Measurements from ENCODE around the gene SPTBN2. TPM values are rescaled to one million over a fixed set of nuclear protein-coding genes. Genes with fewer than 3 reads are reported as not detected.

SPTBN2 gene
- total RNA-seq, 1 experiment from 2014 or later: 18.5 TPM

DNA sequence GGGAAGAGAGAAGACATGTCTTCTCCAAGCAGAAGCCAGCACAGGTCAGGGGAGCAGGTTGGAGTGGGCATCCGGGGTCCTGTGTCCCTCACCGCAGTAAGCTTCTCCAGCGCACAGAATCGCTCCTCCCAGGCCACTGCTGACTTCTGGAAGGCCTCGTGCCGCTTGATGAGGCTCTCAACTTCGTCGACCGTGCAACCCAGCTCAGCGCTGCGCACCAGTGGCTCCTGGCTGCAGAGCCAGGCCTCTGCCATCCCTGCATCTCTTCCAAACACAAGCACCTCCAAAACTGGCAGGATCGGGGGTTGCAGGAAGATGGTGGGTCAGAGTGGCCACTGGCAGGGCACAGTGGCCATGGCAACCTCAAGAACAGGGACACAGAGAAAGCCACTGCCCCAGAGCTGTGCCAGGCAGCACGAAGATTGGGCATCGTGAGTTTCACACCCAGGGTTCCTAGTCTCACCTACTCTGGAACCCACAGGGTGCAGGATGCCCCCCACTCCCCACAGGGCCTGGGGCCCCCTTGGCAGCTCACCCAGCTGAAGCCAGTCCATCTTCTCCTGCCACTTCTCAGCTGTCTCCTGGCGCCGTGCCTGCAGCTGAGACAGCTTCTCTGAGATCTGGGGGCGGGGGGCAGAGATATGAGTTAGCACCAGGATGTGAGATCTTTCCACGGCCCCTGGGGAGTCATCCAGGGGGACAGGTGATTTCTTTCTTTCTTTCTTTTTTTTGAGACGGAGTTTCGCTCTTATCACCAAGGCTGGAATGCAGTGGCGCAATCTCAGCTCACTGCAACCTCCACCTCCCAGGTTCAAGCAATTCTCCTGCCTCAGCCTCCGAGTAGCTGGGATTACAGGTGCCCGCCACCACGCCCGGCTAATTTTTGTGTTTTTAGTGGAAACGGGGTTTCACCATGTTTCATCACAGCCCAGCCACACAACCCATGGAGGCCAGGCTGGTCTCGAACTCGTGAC is 40.2 kb downstream of the SPTBN2 start:
- no peak for ATAC-seq
- Histone ChIP-seq H3K79me2 (ENCODE audit: insufficient read depth, low read length) (no peaks in the 10 kb centered on the region), H4K20me1 (ENCODE audit: insufficient read depth) (no peaks in the 10 kb centered on the region), H3K9me2 (ENCODE audit: insufficient read depth) (no peaks in the 10 kb centered on the region), H3K27ac (ENCODE audit: low read depth, low read length) (no peak overlapping the region), H3K9me3 (ENCODE audit: control insufficient read depth in 1 of 2, insufficient read depth in 1 of 2, low read depth in 1 of 2, low read length in 2 of 2) (no peaks in the 10 kb centered on the region), H3K4me3 (replicated peaks in 1 of 2; ENCODE audit: low read depth in 1 of 2, low read length in 2 of 2) (no peak overlapping the region), H3K4me1 (ENCODE audit: control insufficient read depth in 1 of 2, insufficient read depth in 2 of 2, low read length in 2 of 2) (no peaks in the 10 kb centered on the region), H2AFZ (ENCODE audit: low read depth, low read length, poor library complexity, severe bottlenecking) (no peak overlapping the region), H3K27me3 (ENCODE audit: insufficient read depth, low read length) (no peaks in the 10 kb centered on the region), H3K9ac (ENCODE audit: low read length) (no peak overlapping the region), H3K4me2 (ENCODE audit: low read length) (no peak overlapping the region), H3K36me3 (ENCODE audit: control insufficient read depth in 1 of 2, insufficient read depth in 2 of 2, low read length in 2 of 2) (no peaks in the 10 kb centered on the region)
- DNase-seq (ENCODE audit: low read depth, low spot score): no peak
- TF ChIP-seq CEBPB (IDR thresholded peaks at IDR 0.05; ENCODE audit: low read depth): no peak
- TF ChIP-seq, protein P1, sequence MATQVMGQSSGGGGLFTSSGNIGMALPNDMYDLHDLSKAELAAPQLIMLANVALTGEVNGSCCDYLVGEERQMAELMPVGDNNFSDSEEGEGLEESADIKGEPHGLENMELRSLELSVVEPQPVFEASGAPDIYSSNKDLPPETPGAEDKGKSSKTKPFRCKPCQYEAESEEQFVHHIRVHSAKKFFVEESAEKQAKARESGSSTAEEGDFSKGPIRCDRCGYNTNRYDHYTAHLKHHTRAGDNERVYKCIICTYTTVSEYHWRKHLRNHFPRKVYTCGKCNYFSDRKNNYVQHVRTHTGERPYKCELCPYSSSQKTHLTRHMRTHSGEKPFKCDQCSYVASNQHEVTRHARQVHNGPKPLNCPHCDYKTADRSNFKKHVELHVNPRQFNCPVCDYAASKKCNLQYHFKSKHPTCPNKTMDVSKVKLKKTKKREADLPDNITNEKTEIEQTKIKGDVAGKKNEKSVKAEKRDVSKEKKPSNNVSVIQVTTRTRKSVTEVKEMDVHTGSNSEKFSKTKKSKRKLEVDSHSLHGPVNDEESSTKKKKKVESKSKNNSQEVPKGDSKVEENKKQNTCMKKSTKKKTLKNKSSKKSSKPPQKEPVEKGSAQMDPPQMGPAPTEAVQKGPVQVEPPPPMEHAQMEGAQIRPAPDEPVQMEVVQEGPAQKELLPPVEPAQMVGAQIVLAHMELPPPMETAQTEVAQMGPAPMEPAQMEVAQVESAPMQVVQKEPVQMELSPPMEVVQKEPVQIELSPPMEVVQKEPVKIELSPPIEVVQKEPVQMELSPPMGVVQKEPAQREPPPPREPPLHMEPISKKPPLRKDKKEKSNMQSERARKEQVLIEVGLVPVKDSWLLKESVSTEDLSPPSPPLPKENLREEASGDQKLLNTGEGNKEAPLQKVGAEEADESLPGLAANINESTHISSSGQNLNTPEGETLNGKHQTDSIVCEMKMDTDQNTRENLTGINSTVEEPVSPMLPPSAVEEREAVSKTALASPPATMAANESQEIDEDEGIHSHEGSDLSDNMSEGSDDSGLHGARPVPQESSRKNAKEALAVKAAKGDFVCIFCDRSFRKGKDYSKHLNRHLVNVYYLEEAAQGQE (IDR thresholded peaks at IDR 0.05; ENCODE audit: low read depth): no peak
- no peak for TF ChIP-seq EZH2 (IDR thresholded peaks at IDR 0.05)
- TF ChIP-seq RAD21 (IDR thresholded peaks at IDR 0.05; ENCODE audit: low read depth): no peak
- no peak for TF ChIP-seq CBX3 (IDR thresholded peaks at IDR 0.05; ENCODE audit: low read depth)
- no peak for TF ChIP-seq ZNF274 (IDR thresholded peaks at IDR 0.05; ENCODE audit: low read depth, low read length)
- TF ChIP-seq TCF7L2 (IDR thresholded peaks at IDR 0.05; ENCODE audit: borderline replicate concordance, extremely low read depth, insufficient read depth, insufficient read length): no peak
- TF ChIP-seq, protein P2, sequence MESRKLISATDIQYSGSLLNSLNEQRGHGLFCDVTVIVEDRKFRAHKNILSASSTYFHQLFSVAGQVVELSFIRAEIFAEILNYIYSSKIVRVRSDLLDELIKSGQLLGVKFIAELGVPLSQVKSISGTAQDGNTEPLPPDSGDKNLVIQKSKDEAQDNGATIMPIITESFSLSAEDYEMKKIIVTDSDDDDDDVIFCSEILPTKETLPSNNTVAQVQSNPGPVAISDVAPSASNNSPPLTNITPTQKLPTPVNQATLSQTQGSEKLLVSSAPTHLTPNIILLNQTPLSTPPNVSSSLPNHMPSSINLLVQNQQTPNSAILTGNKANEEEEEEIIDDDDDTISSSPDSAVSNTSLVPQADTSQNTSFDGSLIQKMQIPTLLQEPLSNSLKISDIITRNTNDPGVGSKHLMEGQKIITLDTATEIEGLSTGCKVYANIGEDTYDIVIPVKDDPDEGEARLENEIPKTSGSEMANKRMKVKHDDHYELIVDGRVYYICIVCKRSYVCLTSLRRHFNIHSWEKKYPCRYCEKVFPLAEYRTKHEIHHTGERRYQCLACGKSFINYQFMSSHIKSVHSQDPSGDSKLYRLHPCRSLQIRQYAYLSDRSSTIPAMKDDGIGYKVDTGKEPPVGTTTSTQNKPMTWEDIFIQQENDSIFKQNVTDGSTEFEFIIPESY (IDR thresholded peaks at IDR 0.05; ENCODE audit: extremely low read depth, insufficient replicate concordance, low read length): no peak
- no peak for TF ChIP-seq SIN3A (IDR thresholded peaks at IDR 0.05; ENCODE audit: low read depth)
- CTCF ChIA-PET: interaction anchor here (1.6 kb wide), 1 partner anchor 154 kb away, joined by 3 read pairs; no protein-coding TSS in a partner anchor
- RAD21 ChIA-PET (ENCODE audit: low non-redundant PET in 1 of 2, low total read pairs in 2 of 2, uncharacterized antibody in 2 of 2, unreplicated experiment in 2 of 2): no interaction called here
- POLR2A ChIA-PET: interaction anchor here (0.6 kb wide), 1 partner anchor 140 kb away, joined by 3 read pairs; no protein-coding TSS in a partner anchor
- intact Hi-C loops (cut with micrococcal nuclease): no loop called here
- BruUV-seq (replicated peaks): no TSS peak

Data from HCT116 (cell line).